Spinal cord (tissue), 10 donors: ENCODE results near the gene USP2. TPM values are rescaled to one million over a fixed set of nuclear protein-coding genes. Genes with fewer than 3 reads are reported as not detected.
"Not testable (repeated sequence)": the region's sequence is repeated elsewhere in the genome, so short reads cannot be mapped to it uniquely, and the experiment has no call there.

ENCODE experiments used
- DNase-seq, 6 donors: peaks; one replicate each; pipeline versions ENCODE4 v3.0.0 to v3.0.0-alpha.2; 2013 to 2015; ENCODE audit warnings: low spot score in 6 of 6, low read depth in 4 of 6
- H3K27ac ChIP-seq: one replicate; pipeline ENCODE4 v1.5.1; 2013; ENCODE audit warnings: low read depth, low read length, control low read depth
- H3K27me3 ChIP-seq: one replicate; pipeline ENCODE4 v1.6.1; 2013; ENCODE audit warnings: low read length; ENCODE audit not compliant: control insufficient read depth, insufficient read depth
- H3K36me3 ChIP-seq: one replicate; pipeline ENCODE4 v1.6.1; 2013; ENCODE audit warnings: low read length; ENCODE audit not compliant: control insufficient read depth, insufficient read depth
- H3K4me1 ChIP-seq: one replicate; pipeline ENCODE4 v1.6.1; 2013; ENCODE audit warnings: low read length; ENCODE audit not compliant: control insufficient read depth, insufficient read depth
- H3K4me3 ChIP-seq: one replicate; pipeline ENCODE4 v1.5.1; 2013; ENCODE audit warnings: low read depth, low read length, control low read depth
- H3K9me3 ChIP-seq: one replicate; pipeline ENCODE4 v1.6.1; 2013; ENCODE audit warnings: low read length; ENCODE audit not compliant: control insufficient read depth, insufficient read depth
- WGBS: methylation state at CpG from one replicate; pipeline ENCODE4 v1.1.5; 2013; ENCODE audit warnings: missing lambda C conversion rate; ENCODE audit not compliant: insufficient coverage; 5-methylcytosine and 5-hydroxymethylcytosine counted together
- polyA plus RNA-seq, 2 donors: library from polyadenylated mRNA; unstranded; fragments of 120-200 nt; gene quantifications; one replicate each; pipeline ENCODE4 v1.2.1, GENCODE V29; 2013; ENCODE audit not compliant: insufficient read length in 2 of 2
- total RNA-seq, 2 donors: library from RNA; depleted of rRNA in 1 of 2; stranded (reverse); fragments of 120-200 nt in 1 of 2; fragments of >200 nt in 1 of 2; gene quantifications; one replicate each; pipeline versions ENCODE4 v1.2.3 to v1.2.4, GENCODE V29; 2013 to 2014
- donor health status: healthy.

The USP2 gene
- total and polyA plus RNA-seq, 4 donors, result 3.0 to 13.8 (median 8.2) TPM

DNA sequence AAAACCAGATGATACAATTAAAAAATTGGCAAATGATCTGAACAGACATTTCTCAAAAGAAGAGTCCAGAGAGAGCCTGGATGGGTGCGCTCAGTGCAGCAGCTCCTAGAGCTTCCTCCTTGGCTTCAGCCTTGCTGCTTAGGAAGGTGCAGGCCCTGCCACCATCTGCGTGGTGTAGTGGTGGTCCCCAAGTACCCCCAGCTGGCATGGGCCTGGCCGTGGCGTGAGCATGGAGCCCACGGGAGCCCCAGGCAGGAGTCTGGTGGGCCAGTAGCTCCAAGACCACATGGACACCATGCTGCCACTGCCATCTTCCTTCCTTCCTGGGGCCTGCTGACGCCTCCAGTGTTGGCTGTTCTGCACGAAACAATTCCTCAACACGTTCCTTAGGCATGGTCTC lies 21.0 kb upstream of the USP2 start:
- H3K27ac ChIP-seq, result no peak overlapping the region
- no peaks in the 10 kb centered on the region for H3K9me3 ChIP-seq
- H3K4me3 ChIP-seq, result no peak overlapping the region
- WGBS, result 85% methylated on average over 8 of the region's 8 CpGs
- H3K27me3 ChIP-seq, result no peaks in the 10 kb centered on the region
- no peaks in the 10 kb centered on the region for H3K36me3 ChIP-seq
- no peak for DNase-seq
- no peaks in the 10 kb centered on the region for H3K4me1 ChIP-seq

DNA sequence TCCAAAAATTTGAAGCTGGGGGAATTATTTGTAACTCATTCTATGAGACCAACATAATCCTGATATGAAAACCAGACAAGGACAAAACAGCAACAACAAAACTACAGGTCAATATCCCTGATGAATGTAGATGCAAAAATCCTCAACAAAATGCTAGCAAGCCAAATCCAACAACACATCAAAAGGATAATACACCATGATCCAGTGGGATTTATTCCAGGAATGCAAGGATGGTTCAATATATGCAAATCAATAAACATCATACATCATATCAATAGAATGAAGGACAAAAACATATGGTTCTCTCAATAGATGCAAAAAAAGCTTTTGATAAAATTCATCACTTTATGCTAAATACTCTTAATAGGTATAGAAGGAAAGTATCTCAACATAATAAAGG lies 19.4 kb upstream of the USP2 start:
- no peak overlapping the region for H3K4me3 ChIP-seq
- H3K27ac ChIP-seq, result no peak overlapping the region
- no peaks in the 10 kb centered on the region for H3K27me3 ChIP-seq
- no peaks in the 10 kb centered on the region for H3K4me1 ChIP-seq
- H3K9me3 ChIP-seq, result no peaks in the 10 kb centered on the region
- no peaks in the 10 kb centered on the region for H3K36me3 ChIP-seq
- DNase-seq, result no peak

DNA sequence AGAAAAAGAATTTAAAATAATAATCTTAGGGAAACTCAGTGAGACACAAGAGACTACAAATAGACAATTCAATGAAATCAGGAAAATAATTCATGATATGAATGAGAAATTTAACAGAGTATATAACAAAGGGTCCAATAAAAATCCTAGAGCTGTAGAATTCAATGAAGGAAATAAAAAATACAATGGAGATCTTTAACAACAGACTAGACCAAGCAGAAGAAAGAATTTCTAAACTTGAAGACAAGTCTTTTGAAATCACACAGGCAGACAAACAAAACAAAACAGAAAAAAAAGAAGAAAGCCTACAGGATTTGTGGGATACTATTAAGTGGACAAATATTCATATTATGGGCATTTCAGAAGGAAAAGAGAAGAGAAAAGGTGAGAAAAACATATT lies 16.2 kb upstream of the USP2 start:
- Histone ChIP-seq H3K27ac (no peak overlapping the region), H3K9me3 (no peaks in the 10 kb centered on the region), H3K36me3 (no peaks in the 10 kb centered on the region), H3K4me1 (no peaks in the 10 kb centered on the region), H3K4me3 (no peak overlapping the region), H3K27me3 (no peaks in the 10 kb centered on the region)
- no peak for DNase-seq

DNA sequence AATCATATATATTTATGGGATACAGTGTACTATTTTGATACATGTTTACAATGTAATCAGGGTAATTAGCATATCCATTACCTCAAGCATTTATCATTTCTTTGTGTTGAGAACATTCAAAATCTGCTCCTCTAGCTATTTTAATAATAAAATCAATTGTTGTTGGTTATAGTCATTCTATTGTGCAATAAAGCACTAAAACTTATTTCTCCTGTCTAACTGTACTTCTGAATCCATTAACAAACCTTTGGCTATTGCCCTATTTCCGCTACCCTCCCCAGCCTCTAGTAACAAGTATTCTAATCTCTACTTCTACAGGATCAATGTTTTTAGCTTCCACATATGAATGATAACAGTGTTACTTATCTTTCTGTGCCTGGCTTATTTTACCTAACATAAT lies 15.3 kb upstream of the USP2 start:
- no peaks in the 10 kb centered on the region for H3K4me1 ChIP-seq

DNA sequence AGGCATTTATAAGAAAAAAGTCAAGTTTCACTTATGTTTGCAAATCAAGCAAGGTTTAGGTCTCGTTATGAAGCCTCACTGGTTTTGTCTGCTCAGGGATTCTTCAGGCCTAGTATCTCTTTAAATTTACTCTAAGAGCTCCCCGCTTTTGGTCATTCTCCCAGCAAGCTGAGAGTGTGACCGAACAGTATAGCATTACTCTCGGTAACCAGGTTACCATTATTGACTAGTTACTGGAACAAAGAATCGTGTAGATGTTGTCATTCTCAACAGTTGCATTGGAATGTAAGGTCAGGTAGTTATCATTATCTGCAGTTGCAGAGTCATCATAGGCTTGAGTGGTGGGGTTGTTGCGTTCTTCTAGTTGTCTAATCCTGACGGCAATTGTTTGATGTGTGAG lies 9.8 kb upstream of the USP2 start:
- H3K4me3 ChIP-seq, result no peak overlapping the region
- H3K9me3 ChIP-seq, result no peaks in the 10 kb centered on the region
- WGBS, result 90% methylated on average over 3 of the region's 7 CpGs
- no peaks in the 10 kb centered on the region for H3K36me3 ChIP-seq
- H3K27me3 ChIP-seq, result no peaks in the 10 kb centered on the region
- H3K27ac ChIP-seq, result no peak overlapping the region
- DNase-seq, result no peak
- H3K4me1 ChIP-seq, result no peaks in the 10 kb centered on the region

More for the DNA sequence above, 15.3 kb upstream of the USP2 start:
- whole genome bisulfite sequencing, result 90% methylated on average over 1 of the region's 1 CpG
- Histone ChIP-seq H3K27me3 (no peaks in the 10 kb centered on the region), H3K36me3 (no peaks in the 10 kb centered on the region), H3K4me3 (no peak overlapping the region), H3K9me3 (no peaks in the 10 kb centered on the region), H3K27ac (no peak overlapping the region)
- DNase-seq, result no peak

DNA sequence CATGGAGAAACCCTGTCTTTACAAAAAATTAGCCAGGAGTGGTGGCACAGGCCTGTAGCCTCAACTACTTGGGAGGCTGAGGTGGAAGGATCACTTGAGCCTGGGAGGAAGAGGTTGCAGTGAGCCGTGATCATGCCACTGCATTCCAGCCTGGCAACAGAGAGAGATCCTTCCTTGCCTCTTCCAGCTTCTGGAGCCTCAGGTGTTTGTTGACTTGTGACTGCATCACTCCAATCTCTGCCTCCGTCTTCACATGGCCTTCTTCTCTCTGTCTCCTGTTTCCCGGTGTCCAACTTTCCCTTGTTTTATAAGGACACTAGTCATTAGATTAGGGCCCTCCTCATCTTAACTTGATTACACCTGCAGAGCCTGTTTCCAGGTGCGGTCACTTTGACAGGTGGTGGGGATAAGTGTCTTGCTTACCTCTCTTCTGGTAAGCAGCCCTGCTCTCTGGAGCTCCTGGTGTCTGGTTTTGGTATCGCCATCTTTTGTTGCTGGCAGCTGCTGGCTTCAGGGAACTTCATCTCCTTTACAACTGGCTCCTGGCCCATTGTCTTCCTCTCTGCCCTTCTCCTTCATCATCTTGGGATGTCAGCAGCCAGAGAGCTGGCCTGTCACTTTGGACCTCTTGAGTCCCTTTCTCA lies 8.2 kb upstream of the USP2 start:
- H3K4me3 ChIP-seq, result no peak overlapping the region
- 86% methylated on average over 3 of the region's 5 CpGs for WGBS
- no peak overlapping the region for H3K27ac ChIP-seq

DNA sequence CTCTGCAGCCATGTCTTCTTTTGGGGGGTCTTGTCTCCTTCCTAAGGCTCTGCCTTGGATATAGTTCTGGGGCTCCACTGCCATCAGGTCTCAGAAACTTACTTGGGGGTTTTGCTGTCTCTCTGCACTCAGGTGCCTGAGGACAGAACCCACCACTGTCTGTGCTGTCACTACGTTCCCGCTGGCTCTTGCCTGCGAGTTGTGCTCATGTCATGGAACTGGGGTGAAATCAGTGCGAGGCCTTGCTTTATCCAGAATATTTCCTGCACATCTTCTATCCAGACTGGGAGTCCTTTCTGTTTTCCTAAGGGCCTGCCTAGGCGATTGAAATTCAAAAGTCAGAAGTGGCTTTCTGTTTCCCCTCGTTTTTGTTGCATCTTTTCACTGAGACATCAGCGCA lies 6.6 kb upstream of the USP2 start:
- Histone ChIP-seq H3K9me3 (no peaks in the 10 kb centered on the region), H3K27me3 (no peaks in the 10 kb centered on the region), H3K27ac (no peak overlapping the region), H3K4me3 (no peak overlapping the region), H3K4me1 (no peaks in the 10 kb centered on the region), H3K36me3 (no peaks in the 10 kb centered on the region)
- no peak for DNase-seq
- WGBS, result 90% methylated on average over 5 of the region's 7 CpGs

More for the DNA sequence above, 8.2 kb upstream of the USP2 start:
- Histone ChIP-seq H3K36me3 (no peaks in the 10 kb centered on the region), H3K9me3 (no peaks in the 10 kb centered on the region), H3K4me1 (no peaks in the 10 kb centered on the region), H3K27me3 (no peaks in the 10 kb centered on the region)
- no peak for DNase-seq

DNA sequence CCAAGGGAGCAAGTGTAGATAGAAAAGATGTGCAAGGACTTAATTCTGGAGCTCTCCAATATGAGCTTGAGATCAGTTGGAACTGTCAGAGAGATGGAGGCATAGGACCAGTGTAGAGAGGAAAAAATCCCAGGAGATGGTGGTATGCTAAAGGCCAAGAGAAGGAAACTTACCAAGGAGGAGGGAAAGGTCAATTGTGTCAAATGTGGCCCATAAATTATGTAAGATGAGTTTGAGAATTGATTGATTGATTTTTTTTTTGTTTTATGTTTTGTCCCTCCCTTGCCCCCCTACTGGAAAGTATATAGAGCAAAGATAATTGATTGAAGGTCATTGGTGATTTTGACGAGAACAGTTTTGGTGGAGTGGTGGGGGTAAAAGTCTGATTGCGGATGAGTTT lies 2.8 kb upstream of the USP2 start:
- no peaks in the 10 kb centered on the region for H3K9me3 ChIP-seq
- H3K4me1 ChIP-seq, result peaks cover 22% of the 10 kb centered on the region
- no peaks in the 10 kb centered on the region for H3K36me3 ChIP-seq
- no peak overlapping the region for H3K4me3 ChIP-seq
- 82% methylated on average over 2 of the region's 2 CpGs for WGBS
- H3K27ac ChIP-seq, result no peak overlapping the region
- H3K27me3 ChIP-seq, result no peaks in the 10 kb centered on the region
- no peak for DNase-seq

DNA sequence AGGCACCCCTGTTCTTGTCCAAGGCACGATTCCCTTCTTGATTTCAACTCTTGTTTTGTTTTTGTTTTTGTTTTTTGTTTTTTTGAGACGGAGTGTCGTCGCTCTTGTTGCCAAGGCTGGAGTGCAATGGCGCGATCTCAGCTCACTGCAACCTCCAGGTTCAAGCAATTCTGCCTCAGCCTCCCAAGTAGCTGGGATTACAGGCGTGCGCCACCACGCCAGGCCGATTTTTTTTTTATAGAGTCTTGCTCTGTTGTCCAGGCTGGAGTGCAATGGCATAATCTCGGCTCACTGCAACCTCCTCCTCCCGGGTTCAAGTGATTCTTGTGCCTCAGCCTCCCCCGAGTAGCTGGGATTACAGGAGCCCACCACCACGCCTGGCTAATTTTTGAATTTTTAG lies 1.0 kb upstream of the USP2 start:
- WGBS, result 90% methylated on average over 12 of the region's 14 CpGs
- peaks cover 40% of the 10 kb centered on the region for H3K4me1 ChIP-seq
- H3K27me3 ChIP-seq, H3K36me3 ChIP-seq, H3K27ac ChIP-seq, H3K9me3 ChIP-seq, DNase-seq, H3K4me3 ChIP-seq: not testable (repeated sequence)

DNA sequence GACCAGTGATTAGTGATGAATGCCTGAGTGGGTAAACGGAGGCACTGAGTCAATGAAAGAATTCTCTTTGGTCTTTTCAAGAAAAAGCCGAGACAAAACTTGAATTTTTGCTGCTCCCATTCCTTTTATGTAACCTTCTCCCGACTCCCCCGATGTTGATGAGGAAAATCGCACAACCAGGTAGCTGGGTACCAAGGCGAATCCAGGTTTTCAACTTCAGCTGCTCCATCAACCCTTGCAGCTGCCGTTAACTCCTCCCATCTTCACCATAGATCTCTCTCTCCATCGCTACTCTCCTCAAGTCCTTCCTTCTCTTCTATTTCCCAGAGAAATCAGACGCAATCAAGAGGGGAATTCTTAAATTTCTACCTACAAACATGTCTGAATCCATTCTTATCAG lies 611 bp upstream of the USP2 start:
- Histone ChIP-seq H3K4me1 (peaks cover 44% of the 10 kb centered on the region), H3K4me3 (peak overlapping the region; percentile 70), H3K27ac (no peak overlapping the region), H3K27me3 (no peaks in the 10 kb centered on the region), H3K9me3 (no peaks in the 10 kb centered on the region), H3K36me3 (no peaks in the 10 kb centered on the region)
- 12% methylated on average over 8 of the region's 9 CpGs for WGBS
- peak in 1 of 6 donors; percentile 3 for DNase-seq
